ENCODE results near the gene NPIPB2. TPM values are rescaled to one million over a fixed set of nuclear protein-coding genes. Genes with fewer than 3 reads are reported as not detected.

The NPIPB2 gene
- total and polyA plus RNA-seq, 10 of the 15 experiments (the other 5 are each of a cell fraction or from before 2014, with no cell fraction given): 1.9 to 29.3 (median 10.8) TPM

DNA sequence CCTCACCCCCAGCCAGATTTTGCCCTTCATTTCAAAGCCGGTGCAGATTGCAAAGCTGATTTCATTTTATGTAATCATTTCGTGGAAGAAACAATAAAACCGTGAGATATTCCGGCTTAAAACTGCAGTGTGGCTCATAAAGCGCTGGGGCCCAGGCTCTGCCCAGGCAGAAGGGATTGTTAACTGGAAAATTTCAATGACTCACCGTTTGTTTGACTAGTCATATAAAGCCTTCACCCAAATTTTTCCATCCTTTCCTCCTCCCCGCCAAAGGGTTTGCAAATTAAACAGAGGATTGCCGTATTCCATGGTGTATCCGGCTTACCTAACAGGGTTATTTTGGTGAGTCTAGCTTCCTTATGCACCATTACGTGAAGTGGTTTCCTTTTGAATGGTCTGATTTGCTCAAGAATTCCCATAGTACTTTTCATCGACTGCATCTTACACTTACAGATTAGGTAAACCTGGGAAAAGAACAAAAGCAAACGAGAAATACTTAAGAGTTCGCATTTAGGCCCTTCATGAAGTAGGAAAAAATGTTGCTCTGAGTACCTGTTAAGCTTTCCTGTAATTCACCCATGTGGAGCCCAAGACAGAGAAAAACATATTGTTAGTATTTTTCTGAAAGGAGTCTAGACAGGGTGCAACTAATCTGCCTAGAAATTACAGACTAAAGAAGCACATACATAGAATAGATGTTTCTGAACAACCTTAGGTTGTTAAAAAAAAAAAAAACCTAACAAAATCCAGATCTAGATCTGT lies 25.1 kb downstream of the NPIPB2 start:
- ChIA-PET SMC1A (ENCODE audit: uncharacterized antibody, unreplicated experiment) (interaction anchor here (0.9 to 1.2 kb wide), 3 partner anchors 9 to 47 kb away, joined by 3 read pairs; no protein-coding TSS in a partner anchor), POLR2A (interaction anchor here (1.2 to 1.3 kb wide), 2 partner anchors 62 to 119 kb away, joined by 3 to 4 read pairs; partner anchors contain the start of gene ZC3H7A), RAD21 (ENCODE audit: unreplicated experiment) (no interaction called here), CTCF (interaction anchor here (0.5 to 0.9 kb wide), 2 partner anchors 44 to 52 kb away, joined by 3 to 4 read pairs; no protein-coding TSS in a partner anchor)
- TF ChIP-seq ZNF217 (IDR thresholded peaks at IDR 0.05) (no peak), FOXM1 (IDR thresholded peaks at IDR 0.05; ENCODE audit: low read depth, low read length) (0 out of 2 replicates have a peak, but pooled peaks have one; percentile 22), TCF7 (IDR thresholded peaks at IDR 0.05; ENCODE audit: borderline replicate concordance) (no peak), ZNF274 (IDR thresholded peaks at IDR 0.05; ENCODE audit: insufficient read depth, insufficient read length) (no peak), TARDBP (IDR thresholded peaks at IDR 0.05; ENCODE audit: borderline replicate concordance) (no peak), STAT1 (conservative IDR thresholded peaks at IDR 0.05) (no peak), ETV6 (conservative IDR thresholded peaks at IDR 0.05 in 1 of 2, IDR thresholded peaks at IDR 0.05 in 1 of 2; ENCODE audit: borderline replicate concordance in 1 of 2, low read depth in 1 of 2) (no peak), RELA (IDR thresholded peaks at IDR 0.05; ENCODE audit: borderline replicate concordance, partially characterized antibody) (no peak), JUNB (IDR thresholded peaks at IDR 0.05) (0 out of 2 replicates have a peak, but pooled peaks have one; percentile 2), ZZZ3 (IDR thresholded peaks at IDR 0.05; ENCODE audit: control insufficient read depth, insufficient read length, low read depth) (no peak), ZNF384 (IDR thresholded peaks at IDR 0.05; ENCODE audit: borderline replicate concordance, low read depth, low read length) (no peak), ASH2L (IDR thresholded peaks at IDR 0.05; ENCODE audit: borderline replicate concordance, low read depth) (no peak), TBL1XR1 (IDR thresholded peaks at IDR 0.05; ENCODE audit: low read depth, low read length) (no peak), SMAD1 (IDR thresholded peaks at IDR 0.05; ENCODE audit: low read depth, partially characterized antibody) (no peak), GATAD2B (conservative IDR thresholded peaks at IDR 0.05; ENCODE audit: low read depth) (no peak), MXI1 (IDR thresholded peaks at IDR 0.05; ENCODE audit: low read depth, low read length) (no peak)
- Histone ChIP-seq H2AFZ (ENCODE audit: control insufficient read depth, low read depth, low read length) (peak overlapping the region; percentile 96), H3K9ac (ENCODE audit: control insufficient read depth, insufficient read depth, low read length) (no peak overlapping the region), H3K27me3 (replicated peaks in 1 of 2; ENCODE audit: control insufficient read depth in 2 of 2, insufficient read depth in 2 of 2, low read length in 1 of 2) (no peaks in the 10 kb centered on the region), H3K36me3 (ENCODE audit: control insufficient read depth in 2 of 2, insufficient read depth in 2 of 2, low read length in 1 of 2) (no peaks in the 10 kb centered on the region; a peak in 1 of 4 replicates), H3K79me2 (ENCODE audit: control insufficient read depth, insufficient read depth, low read length) (peaks cover 40% of the 10 kb centered on the region), H3K9me3 (replicated peaks; ENCODE audit: control insufficient read depth, insufficient read depth, low read length) (peaks cover 2% of the 10 kb centered on the region; the same call in 2 of the 3 replicates), H3K4me1 (ENCODE audit: control insufficient read depth, insufficient read depth, low read length) (peaks cover 9% of the 10 kb centered on the region), H3K27ac (ENCODE audit: control insufficient read depth, insufficient read depth) (peak overlapping the region; percentile 18; the same call in 1 of the 2 replicates), H3K4me3 (peak overlapping the region; percentile 54; the same call in 1 of the 2 replicates), H4K20me1 (ENCODE audit: control insufficient read depth, insufficient read depth) (no peaks in the 10 kb centered on the region; the same call in none of the 2 replicates), H3K4me2 (ENCODE audit: control insufficient read depth, insufficient read depth) (peak overlapping the region; percentile 98)
- intact Hi-C loops (cut with micrococcal nuclease; ENCODE audit: unreplicated experiment): no loop called here
- no TSS peak for BruUV-seq (replicated peaks)
- in situ Hi-C loops (cut with MboI): no loop called here
- ATAC-seq: no peak
- no peak for DNase-seq (ENCODE audit: low read depth, low spot score)
- no peak for FAIRE-seq
- 78% methylated on average over 13 of the region's 13 CpGs for WGBS (ENCODE audit: insufficient coverage, insufficient replicate concordance, low lambda C conversion rate, missing lambda C conversion rate)

Data from GM12878 (cell line).